SK-N-MC (cell line): Measurements from ENCODE around the gene GPR156.

ENCODE experiments used
- EZH2 ChIP-seq: fragments of 200-600 bp; sonication (generic); IDR thresholded peaks from one replicate; pipeline ENCODE4 v1.6.1; 2017; ENCODE audit warnings: antibody characterized with exemption
- FOXP2 ChIP-seq: optimal IDR thresholded peaks from 2 replicates; pipeline ENCODE3; 2011; ENCODE audit warnings: mild to moderate bottlenecking, moderate library complexity; ENCODE audit not compliant: insufficient read depth; ENCODE audit errors: extremely low read length, control extremely low read depth
- POLR2AphosphoS5 ChIP-seq: IDR thresholded peaks from 2 replicates; pipeline ENCODE4 v1.6.1; 2012; ENCODE audit warnings: mild to moderate bottlenecking, low read depth, low read length, borderline replicate concordance

GRCh38 chr3:120144267-120144666 lies 140.8 kb downstream of the GPR156 start:
- TF ChIP-seq FOXP2 (no peak), EZH2 (no peak), POLR2AphosphoS5 (no peak)
